NCI-H526 treated with DMSO at 0.1 percent for 48 hours (cell line): ENCODE results near the gene PCLO.
"Not testable (repeated sequence)": the region's sequence is repeated elsewhere in the genome, so short reads cannot be mapped to it uniquely, and the experiment has no call there.

Experiments used
- DNase-seq: peaks from one replicate; lab custom pipeline; 2025; lab: John Stamatoyannopoulos, UW

PCLO gene

DNA sequence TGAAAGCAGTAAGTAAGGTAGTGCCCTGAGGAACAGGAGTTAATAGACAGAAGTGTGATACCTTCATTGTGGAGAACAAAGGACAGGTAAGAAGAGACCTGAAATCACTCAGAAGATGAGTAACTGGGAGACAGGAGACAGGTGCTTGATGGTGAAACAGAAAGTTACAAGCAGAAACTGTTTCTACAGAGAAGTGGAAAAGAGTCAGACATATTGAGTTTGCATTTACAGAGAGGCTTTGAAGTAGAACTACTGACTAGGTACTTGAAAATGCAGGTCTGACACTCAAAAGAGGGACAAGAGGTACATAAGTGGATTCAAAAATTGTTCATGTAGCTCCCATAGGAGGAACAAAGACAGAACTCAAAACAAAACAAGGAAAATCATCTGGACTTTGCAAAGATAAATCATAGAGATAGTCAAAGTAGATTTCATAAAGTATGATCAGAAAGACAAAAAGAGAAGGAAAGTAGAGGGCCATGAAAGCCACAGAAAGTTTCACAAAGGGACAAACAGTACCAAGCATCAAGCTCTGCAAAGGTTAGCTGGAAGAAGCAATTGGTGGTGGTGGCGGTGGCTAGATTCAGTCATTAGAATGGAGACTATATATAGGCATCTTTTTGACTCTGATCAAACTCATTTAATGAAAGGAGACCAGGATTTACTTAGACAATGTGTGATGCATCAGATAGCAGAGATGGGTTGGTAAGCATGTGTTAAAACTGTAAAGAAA lies 198.4 kb downstream of the PCLO start:
- no peak for DNase-seq

DNA sequence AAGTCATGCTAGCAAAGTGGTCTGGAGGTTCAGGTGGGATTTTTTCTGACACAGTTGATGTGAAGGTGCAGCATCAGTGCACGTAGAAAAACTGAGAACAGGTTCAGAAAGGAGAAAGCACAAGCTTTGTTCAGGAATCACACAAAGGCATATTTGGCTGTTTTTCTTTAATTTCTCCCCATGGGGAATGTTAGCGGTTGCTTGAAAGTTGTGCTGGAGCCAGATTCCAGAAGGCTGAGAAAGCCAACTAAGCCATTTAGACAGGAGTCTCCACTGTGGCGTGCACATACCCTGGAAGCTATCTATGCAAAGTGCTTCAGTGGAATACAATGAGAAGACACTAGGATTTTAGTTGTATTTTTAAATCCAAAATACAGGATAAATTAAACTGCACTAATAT lies 201.4 kb downstream of the PCLO start:
- no peak for DNase-seq

DNA sequence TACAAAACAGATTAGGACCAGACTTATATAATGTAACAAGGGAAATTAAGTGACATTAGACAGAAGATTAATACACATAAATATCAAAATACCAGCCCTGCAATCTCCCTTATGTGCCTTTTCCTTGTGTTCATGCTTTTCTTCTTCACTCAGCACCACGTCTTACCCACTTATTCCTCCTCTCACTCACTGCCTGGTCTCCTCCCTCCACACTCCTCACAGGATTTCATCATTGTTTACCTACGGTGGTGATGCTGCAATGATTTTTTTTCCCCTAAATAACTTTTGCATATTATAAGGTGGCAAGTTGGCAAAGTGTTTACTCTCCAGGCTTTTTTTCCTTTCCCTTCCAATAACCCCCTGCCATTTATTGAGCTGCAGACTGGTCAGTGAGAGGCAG lies 203.2 kb downstream of the PCLO start:
- DNase-seq: no peak

DNA sequence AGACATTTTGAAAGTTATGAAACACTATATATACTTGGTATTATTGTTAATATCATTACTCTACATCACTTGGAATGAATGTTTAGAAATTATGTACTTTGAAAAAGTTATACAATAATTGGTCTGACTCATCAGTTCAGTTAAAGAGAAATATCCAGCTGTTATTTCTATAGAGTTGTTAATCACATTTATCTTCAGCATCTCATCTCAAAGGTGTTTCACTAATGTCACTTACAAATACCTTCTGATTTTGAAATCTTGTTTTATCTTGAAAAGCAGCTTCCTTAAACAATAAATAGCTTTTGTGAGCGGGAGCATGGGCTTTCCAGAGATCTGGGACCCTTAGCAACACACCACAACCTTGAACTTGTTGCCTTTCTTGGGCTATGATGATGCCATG lies 205.2 kb downstream of the PCLO start:
- no peak for DNase-seq

DNA sequence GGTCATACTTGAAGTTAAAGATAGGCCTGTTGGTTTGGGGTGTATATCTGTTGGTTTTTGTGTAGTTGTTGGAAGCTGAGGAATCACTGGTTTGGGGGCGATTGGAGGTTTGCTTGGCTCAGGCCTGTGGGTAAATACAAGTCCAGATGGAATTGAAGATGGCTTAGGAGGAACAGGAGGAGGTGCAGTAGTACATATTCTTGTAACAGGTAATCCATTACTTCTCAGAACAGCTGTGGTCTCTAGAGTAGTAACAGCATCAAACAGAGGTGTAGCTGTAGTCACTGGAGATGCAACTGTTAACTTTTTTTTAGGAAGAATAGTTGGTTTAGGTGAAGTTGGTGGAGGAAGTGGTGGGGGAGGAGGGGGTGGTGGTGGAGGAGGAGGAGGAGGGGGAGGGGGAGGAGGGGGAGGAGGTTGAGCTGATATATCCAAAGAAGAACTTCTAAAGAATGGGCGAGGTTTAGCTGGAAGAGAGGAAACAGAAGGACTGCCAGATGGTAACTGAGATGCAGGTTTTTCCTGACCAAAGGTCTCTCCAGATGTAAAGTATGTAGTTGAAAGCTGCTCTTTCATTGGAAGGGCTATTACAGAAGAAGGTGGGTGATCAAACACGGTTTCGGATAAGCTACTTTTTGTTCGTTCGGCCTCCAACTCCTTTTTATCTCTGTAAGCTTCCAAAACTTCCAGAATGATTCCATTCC lies 209.2 kb downstream of the PCLO start:
- DNase-seq: no peak

DNA sequence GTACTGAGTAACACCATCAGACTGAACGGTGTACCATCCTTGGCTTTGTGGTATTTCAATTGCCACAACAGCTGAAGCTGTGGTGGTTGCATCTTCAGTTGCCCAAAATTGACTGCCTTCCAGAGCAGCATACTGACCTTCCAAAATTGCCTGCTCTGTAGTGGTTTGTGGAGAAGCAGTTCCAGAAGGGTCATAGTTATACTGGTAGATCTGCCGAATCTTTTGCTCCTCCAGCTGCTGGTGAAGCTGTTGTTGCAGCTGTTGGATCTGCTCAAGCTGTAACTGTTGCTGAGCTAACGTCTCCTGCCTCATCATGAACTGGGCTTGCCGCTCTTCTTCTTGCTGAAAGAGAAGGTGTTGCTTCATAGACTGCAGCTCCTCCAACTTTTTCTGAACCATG lies 212.2 kb downstream of the PCLO start:
- DNase-seq: no peak

DNA sequence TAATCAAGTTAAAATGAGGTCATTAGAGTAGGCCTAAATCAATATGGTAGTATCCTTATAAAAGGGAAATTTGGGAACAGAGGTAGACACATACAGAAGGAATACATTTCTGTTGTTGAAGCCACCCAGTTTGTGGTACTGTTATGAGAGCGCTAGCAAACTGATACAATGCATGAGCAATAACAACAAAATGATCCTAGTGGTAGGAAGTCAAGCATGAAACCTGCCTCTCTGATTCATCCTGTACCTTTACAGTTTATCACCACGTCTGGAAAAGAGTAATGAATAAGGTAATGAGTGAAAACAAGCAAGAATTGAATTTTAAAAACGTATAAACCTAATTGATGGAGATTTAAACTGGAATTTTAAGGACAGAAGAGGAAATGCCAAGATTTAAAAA lies 217.2 kb downstream of the PCLO start:
- no peak for DNase-seq

DNA sequence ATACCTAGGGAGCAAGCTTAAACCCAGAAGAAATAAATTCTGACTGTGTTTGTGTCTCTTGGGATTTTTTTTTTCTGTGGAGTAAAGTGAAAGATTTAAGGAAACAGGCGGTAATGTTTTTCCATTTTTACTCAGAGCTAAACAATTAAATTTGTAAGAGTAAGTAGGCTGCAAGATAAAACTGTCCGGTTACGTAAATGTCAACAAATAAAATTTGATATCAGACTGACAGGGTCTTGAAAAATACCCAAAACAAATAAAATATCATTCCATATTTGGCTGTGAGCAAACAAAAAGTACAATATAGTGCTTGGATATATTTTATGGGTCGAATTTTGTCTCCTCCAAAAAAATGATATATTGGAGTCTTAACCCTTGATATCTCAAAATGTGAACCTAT lies 217.6 kb downstream of the PCLO start:
- no peak for DNase-seq

DNA sequence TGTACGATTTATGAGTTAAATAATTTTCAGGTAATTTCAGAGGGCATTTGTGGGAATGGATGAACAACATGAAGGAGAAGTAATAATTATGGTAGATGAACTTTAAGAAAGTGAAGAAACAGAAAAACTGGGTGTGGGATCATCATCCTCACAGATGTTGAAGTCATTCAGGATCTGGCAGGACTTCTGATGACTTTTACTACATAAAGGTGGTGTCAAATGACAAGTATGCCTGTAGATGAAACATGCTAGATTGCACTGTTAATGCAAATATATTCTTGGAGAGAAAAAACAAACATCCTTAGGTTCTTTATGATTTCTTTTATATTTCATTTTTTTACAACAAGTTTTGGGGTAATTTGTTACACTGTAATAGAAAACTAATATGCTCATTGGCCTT lies 230.2 kb downstream of the PCLO start:
- no peak for DNase-seq

DNA sequence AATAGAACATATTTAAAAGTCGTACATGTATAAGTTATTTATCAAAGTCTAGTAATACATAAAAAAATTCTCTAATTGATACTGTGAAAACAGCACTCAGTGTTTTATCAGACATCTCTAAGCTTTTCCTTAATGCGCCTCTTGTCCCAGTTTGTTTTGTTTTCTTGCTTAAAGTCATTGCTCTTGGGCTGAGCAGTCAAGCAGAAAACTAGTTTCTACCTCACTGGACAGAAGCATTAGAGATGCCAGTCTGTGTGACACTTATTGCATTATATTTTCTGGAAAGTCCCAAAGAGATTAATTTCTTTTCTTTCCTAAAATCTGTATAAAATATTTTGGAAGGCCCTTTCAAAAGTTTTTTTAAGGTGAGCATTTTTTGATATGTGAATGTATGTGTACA lies 236.2 kb downstream of the PCLO start:
- no peak for DNase-seq

DNA sequence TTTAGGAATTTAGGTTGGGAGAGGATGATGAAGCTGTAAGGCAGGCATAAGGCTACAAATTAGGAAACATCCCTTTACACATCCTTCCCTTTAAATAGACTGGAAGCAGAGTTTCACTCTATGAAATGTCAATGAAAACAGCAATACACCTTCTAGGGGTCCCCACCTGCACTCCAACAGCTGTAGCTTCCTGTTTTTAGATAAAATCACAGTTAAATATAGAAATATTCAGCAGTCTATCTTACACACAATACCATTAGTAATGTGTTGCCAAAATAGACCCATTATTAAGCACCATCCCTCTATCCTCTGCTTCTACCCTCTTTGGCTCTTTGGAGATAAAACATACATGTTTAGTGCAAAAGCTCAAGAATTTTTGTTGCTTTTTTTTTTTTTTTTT lies 237.4 kb downstream of the PCLO start:
- no peak for DNase-seq

DNA sequence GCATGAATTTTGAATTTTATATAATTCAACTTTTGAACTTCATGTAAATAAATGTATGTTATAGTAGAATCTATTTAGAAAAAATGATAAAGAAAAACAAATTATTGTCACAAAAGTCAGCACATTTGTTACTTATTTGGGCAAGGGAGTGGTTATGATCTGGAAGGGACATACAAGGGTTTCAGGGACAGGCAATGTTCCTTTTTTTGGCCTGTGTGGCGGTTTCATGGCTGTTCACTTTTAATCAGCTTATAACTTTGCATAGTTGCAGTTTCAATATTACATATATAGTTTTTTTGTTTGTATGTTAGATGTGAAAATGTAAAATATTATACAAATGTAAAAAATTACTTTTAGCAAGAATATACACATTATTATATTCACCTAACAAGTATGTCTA lies 256.2 kb downstream of the PCLO start:
- no peak for DNase-seq

DNA sequence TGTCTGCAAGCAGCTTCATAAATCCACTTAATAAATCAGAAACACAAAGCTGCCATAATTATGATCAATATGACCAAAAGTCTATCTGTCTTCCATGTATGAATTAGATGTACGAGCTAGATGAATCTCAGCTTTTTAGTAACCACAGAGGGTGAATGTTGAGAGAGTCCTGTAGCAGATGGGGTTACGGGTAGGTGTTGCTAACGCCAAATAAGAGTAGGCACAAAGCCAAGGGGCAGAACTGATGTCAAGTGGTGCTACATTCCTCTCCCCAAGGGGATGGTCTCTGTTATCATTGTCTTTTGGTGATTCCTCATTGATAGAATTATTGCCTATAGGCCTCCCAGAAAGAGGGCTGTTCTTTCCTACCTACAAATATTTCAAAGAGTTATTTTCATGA lies 257.8 kb downstream of the PCLO start:
- no peak for DNase-seq

DNA sequence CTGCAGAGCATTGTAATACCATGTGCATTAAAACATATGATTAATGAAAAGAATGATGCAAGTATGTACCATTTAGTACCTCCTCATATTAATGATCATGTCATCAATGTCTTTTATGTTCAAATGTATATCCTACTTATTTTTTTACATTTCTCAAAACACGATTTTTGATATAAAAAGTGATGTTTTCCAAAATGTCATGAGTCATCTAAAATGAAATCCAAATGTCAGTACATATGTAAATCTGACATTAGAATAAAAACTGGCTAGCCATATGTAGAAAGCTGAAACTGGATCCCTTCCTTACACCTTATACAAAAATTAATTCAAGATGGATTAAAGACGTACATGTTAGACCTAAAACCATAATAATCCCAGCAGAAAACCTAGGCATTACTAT lies 261.6 kb downstream of the PCLO start:
- not testable (repeated sequence) for DNase-seq

DNA sequence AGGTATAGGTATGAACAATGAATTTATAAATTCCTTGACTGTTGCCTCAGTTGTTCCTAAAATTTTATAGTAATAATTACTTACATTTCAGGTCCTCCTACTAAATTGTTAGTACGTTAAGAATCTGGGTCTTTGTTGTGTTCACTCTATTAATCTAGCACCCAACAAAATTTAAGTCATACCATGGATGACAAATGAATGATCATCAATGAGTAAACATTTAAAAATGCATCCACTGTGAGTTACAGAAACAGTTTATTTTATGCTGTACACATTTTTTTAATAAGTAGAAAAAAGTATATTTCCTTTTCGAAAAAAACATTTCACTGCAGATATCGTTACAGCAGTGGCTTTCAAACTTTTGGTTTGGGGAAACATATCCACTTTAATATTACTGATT lies 265.2 kb downstream of the PCLO start:
- no peak for DNase-seq

DNA sequence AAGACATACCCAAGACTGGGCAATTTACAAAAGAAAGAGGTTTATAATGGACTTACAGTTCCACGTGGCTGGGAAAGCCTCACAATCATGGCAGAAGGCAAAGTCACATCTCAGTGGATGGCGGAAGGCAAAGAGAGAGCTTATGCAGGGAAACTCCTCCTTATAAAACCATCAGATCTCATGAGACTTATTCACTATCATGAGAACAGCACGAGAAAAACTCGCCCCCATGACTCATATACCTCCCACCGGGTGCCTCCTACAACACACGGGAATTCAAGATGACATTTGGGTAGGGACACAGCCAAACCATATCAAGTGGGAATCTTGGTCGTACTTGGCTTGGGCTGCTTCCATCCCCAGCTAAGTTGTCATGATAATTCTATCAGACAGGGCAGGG lies 268.3 kb downstream of the PCLO start:
- not testable (repeated sequence) for DNase-seq

DNA sequence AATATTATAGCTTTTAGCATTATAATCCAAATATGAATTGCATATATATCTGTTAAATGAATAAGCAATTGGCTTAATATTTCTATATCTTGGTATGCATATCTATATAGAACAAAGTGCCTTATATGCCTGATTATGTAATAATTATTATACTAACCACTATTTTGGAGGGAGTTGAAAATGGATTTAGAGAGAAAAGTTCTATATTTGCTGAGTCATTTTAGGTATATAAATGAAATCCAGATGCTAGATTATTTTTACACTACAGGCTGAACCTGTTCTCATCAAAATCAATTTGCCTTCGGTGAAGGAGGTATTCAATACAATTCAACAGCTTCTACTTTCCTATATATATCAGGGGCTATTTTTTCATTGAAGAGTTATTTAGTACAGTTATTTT lies 276.4 kb downstream of the PCLO start:
- no peak for DNase-seq

DNA sequence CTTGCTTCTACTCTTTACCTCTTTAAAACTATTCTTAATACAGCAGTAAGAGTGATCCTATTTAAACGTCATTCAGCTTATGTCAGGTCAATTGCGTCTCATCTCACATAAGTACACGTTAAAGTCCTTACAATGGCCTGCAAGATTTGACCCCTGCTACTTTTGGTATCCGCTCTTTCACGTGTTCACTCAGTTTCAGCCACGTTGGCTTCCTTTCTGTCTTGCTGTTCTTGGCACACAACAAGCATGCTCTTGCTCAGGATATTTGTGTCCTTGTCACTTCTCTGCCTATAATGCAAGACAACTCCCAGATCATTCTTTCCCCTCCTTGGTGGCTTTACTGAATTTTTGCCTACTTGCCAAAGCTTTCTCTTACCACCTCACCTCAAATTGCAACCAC lies 296.8 kb downstream of the PCLO start:
- no peak for DNase-seq

DNA sequence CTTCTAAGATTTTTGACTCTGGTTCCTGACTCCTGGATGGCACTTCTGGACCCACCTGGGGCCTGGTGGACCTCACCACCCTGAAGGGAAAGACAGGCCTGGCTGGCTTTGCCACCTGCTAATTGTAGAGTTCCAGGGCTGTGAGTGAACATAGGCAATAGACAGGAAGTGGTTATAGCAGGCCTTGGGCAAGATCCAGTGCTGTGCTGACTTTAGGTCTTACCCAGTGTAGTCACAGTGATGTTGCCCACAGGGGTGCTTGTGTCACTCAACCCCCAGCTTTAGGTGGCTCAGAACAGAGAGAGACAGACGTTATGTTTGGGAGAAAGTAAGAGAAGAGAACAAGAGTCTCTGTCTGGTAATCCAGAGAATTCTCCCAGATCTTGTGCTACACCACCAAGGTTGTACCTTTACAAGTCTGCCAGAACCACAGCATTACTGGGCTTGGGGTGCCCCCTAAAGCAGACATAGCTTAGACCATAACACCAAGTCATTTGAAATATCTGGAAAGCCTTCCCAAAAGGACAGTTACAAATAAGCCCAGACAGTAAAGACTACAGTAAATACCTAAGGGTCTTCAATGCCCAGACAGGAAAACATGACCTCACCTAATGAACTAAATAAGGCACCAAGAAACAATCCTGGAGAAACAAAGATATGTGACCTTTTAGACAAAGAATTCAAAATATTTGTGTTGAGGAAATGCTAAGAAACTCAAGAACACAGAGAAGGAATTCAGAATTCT lies 303.4 kb downstream of the PCLO start:
- no peak for DNase-seq

DNA sequence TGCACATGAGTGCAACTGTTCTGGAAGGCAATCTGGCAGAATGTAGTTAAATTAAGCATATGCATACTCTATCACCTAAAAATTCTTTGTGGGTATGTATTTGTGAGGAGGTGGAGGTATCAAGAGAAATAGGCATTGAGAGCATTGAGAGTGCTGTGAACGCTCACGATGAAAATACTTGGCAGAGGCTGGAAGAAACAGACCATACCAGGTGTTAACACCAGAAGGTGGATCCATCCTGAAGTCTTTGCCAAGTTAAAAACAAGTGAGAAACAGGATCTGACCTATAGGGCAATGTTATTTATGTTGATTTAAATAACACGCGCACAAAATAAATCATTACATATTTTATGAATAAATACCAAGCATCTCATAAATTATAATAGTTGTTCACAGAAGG lies 311.6 kb downstream of the PCLO start:
- DNase-seq: no peak

DNA sequence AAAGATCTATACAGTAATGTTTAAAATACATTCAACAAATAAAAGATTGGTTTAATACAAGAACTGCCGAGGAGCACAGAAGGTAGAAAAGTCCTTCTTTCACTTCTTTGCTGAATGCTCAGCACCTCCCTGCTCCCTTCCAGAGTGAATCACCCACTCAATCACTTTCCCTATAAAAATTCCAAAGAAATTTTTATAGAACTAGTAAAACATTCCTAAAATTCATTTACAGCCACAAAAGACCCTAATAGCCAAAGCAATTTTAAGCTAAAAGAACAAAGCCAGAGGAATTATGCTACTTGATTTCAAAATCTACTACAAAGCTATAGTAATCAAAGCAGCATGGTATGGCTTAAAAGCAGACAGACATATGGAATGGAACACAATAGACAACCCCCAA lies 320.9 kb downstream of the PCLO start:
- no peak for DNase-seq

DNA sequence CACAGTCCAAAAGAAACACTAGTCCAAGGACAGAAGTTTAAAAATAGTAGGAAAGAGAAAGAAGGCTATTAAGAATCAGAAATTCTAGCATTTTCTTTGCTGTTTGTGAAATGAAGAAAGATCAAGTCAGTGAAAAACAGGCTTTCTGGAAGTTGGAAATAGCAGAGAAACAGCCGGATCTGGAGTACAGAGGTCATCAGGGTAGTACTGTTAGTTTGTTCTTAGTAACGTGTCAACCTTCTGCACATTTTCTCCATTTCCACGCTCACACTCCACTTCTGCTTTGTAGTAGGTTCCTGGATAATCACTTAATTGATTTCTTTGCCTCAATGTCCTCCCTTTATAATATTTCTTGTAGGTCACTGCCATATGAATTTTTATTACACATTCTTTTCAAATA lies 322.6 kb downstream of the PCLO start:
- DNase-seq: no peak

DNA sequence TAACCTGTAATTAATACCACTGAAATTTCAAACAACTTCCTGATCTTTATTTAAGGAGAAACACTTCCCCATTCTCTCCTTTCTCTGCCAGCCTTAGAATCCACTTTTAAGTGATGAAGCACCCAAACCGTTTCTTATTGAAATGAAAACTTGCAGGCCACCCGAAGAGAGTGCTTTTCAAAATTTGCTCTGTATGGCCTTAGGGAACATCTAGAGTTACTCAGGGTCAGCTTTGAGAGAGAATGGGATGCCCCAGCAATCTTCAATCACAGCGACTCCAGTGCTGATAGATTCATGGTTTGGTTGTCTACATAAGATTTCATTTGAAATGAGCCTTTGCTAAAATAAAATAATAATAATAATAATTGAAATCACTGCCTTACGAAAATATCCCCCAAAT lies 323.1 kb downstream of the PCLO start:
- DNase-seq: no peak
